ENCODE data around the gene DNASE1. TPM values are rescaled to one million over a fixed set of nuclear protein-coding genes. Genes with fewer than 3 reads are reported as not detected.
"Not testable (repeated sequence)": the region's sequence is repeated elsewhere in the genome, so short reads cannot be mapped to it uniquely, and the experiment has no call there.

The DNASE1 gene
- polyA plus RNA-seq, 4 donors, result 19.0 to 42.8 (median 26.1) TPM

GRCh38 chr16:3640632-3641501 lies 13.6 kb upstream of the DNASE1 start:
- DNase-seq (ENCODE audit: low read depth in 4 of 4, low spot score in 3 of 4), result no peak

DNA sequence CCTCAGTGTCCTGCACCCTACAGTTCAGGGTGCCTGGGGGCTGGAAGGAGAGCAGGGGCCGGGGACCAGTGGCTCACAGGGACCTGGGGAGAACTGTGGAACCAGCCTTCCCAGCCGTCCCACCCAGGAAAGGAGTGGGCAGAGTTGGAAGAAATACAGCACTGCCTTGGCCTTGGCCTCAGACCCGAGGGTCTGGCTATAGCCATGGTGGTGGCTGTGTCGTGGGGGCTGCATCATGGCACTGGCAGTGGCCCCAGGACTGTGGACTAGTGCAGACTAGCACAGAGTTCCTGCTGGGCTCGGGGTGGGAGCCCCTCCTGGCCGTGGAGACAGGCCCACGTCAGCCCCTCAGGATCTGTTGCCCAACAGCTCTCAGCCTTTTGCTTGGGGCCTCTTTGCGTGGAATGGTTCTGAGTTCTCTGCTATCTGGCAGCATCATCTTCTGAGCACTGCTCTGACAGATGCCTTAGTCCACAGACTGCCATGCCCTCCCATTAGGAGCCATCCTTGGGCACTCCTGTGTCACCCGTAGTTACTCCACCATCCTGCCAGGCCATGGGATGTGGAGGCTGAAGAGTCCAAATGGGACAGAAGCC lies 12.6 kb upstream of the DNASE1 start:
- no peak for DNase-seq (ENCODE audit: low read depth in 4 of 4, low spot score in 3 of 4)

DNA sequence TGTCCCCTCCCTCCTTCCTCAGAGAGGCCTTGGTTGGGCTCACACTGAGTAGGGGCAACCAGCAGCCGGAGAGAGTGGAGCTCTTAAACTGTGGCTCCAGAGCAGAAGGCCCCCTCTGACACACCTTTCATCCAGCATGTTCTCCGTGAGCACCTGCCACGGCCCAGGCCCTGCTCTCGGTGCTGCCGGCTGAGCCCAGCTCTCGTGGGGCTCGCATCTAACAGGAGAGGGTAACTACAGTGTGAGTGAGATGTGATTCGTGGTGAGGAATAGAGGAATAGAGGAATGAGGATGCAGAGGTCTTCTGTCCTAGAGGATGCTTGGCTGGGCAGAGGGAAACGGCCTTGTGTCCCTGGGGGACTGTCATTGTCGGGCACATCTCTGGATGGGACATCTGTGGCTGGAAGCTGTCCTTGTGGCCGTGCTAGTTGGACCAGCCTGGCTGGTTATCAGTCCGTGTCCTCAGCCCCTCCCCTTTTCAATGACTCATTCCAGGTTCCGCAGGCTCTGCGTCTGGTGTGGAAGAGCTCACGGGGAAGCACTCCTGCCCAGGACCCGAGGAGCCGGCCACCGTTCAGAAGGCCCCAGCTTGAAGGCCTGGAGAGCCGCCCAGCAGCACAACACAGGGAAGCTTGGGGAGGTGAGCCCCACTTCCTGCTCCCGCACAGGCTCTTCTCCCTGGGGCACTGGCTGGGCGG lies 11.9 kb upstream of the DNASE1 start:
- no peak for DNase-seq (ENCODE audit: low read depth in 4 of 4, low spot score in 3 of 4)

DNA sequence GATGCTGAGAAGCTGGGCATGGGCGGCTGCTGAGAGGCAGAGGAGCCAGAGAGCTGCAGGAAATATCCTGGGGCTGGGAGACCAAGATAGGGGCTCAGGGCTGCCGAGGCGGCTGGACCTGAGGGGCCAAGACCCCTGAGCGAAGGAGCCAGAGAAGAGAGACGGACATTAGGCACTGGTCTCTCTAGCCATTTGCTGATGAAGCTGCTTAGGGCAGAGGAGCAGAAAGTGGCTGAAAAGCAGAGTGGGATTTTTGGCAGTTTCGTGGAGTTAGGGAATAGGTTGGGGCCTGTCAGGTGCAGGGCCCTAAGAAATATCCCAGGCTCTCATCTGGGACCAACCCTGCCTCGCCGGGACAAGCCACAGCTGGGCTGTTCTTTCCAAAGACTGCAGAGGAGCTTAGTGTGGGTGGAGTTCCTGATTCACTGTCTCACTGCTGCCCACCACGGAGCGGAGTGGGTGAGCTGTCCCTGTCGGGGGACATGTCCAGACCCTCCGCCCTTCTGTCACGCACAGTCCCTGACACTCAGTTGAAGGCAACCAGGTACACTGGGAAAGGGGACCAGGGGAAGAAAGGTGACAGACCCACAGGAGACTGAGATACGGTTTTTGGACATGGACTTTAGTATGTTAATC lies 11.3 kb upstream of the DNASE1 start:
- DNase-seq (ENCODE audit: low read depth in 4 of 4, low spot score in 3 of 4), result no peak

- DNase-seq (ENCODE audit: low read depth in 4 of 4, low spot score in 3 of 4), result no peak
These were observed 9.4 kb upstream of the DNASE1 start for GRCh38 chr16:3645108-3645503.

GRCh38 chr16:3645504-3646347 lies 8.8 kb upstream of the DNASE1 start:
- no peak for DNase-seq (ENCODE audit: low read depth in 4 of 4, low spot score in 3 of 4)

- DNase-seq (ENCODE audit: low read depth in 4 of 4, low spot score in 3 of 4), result no peak
These were observed 8.1 kb upstream of the DNASE1 start for GRCh38 chr16:3646348-3646920.

DNA sequence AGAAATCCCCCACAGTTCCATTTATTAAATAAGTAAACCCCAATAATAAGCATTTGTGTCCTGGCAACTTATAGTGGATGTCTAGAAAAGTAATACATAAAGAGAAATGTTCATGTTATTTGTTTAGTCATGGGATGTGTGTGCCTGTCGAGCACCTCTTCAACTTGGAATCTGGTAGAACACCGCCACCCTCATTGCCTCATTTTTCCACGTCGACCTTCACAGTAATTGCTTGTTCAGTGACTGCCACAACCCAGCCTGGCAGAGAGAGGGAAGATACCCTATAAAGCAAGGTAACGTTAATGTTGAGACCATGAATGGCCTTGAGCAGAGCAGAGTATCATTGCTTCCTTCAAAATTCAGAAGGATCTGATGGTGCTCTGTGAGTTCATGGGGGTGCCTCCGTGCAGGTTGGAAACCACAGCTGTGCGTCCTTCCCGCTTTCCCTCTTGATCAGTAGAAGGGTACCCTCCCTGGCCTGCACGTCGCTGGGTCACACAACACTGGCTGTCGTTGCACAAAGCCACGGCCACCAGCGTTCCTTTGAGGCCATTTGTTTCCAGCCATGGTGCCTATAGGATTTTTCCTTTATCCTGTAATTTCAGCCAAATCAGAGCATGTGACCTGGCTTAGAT lies 3.7 kb upstream of the DNASE1 start:
- no peak for DNase-seq (ENCODE audit: low read depth in 4 of 4, low spot score in 3 of 4)

- DNase-seq (ENCODE audit: low read depth in 4 of 4, low spot score in 3 of 4), result no peak
These were observed 2.8 kb upstream of the DNASE1 start for GRCh38 chr16:3651461-3652372.

DNA sequence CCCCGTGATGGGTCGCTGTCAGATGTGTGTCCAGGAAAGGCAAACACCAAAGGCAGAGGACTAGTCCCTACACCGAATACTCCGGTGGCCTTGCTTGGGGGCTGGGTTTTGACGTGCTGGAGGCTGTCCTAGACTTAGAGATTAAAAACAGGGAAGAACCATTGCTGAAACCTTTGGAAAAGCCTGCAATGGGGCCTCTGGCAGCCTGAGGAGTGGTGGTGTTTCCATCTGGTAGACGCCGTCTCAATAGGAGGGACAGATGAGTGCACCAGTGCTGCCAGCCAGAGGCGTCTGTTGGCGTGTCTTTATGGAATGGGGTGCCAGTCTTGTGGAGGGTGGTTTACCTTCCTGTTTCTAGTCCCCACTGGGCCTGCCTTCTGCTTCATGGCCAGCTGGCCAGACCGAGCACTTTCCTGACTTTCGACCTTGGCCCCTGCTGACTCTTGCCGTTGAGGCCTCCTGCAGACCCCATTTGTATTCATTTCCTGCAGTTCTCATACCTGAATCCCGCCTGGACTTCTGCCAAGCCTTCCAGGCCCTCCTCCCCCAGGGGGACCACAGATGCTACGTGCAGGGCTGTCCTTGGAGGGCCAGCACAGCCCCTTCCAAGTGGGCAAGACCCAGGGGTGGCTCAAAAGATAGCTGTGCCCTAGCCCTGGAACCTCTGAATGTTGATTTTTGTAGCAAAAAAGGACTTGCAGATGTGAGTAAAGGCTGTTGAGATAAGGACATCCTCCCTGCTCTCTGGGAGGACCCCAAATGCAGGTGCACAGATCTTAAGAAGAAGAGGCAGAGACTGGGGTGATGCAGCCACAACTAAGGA lies 1.9 kb upstream of the DNASE1 start:
- no peak for DNase-seq (ENCODE audit: low read depth in 4 of 4, low spot score in 3 of 4)

DNA sequence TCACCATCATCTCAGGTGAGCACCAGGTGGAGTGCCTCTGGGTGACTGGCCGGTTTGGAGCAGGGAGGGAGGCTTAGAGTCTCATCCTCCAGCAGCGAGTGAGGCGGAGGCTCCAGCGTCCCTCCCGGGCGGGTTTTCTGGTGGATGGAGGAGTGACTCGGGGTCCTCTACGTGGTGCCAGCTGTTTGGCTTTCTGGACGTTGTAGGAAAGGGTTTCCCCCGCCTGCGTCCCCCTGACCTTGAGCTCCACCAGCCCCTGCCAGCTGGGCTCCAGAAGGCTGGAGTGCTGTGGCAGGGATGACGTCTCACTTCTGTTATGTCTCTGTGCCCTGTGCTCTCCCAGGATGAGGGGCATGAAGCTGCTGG lies 522 bp downstream of the DNASE1 start:
- DNase-seq (ENCODE audit: low read depth in 4 of 4, low spot score in 3 of 4), result no peak

GRCh38 chr16:3655396-3656159 lies 1.1 kb downstream of the DNASE1 start:
- DNase-seq (ENCODE audit: low read depth in 4 of 4, low spot score in 3 of 4), result no peak

DNA sequence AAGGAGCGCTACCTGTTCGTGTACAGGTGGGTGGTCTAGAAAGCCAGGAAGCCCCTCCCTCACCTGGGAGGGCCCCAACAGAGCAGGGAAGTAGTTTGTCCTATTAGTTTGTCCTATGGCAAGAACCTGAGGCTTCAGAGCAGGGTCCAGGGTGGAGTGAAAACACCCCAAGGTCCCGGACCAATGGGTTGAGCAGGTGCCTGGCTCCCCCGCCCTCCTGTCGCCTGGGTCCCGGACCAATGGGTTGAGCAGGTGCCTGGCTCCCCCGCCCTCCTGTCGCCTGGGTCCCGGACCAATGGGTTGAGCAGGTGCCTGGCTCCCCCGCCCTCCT lies 1.6 kb downstream of the DNASE1 start:
- not testable (repeated sequence) for DNase-seq (ENCODE audit: low read depth in 4 of 4, low spot score in 3 of 4)

GRCh38 chr16:3656491-3657468 lies 2.3 kb downstream of the DNASE1 start:
- no peak for DNase-seq (ENCODE audit: low read depth in 4 of 4, low spot score in 3 of 4)

GRCh38 chr16:3659251-3659650 lies 4.8 kb downstream of the DNASE1 start:
- DNase-seq (ENCODE audit: low read depth in 4 of 4, low spot score in 3 of 4), result no peak

DNA sequence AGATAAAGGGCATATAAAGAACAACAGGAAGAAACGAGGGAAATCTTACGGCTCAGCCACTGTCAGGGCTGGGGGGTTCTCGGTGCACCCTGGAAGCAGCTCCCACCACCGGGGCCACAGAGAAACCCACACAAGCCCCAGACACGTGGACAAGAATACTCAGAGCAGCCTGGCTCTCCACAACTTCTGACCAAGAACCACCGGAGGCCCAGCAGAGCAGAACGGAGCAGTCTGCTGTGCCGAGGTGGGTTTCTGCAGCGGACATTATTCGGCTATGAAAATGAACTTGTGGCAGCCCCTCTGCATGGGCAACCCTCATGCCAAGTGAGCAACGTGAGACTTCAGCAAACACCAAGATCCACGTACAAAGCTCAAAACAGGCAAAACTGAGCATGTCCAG lies 6.8 kb downstream of the DNASE1 start:
- no peak for DNase-seq (ENCODE audit: low read depth in 4 of 4, low spot score in 3 of 4)

All from left renal pelvis (tissue), 4 donors.